Testis (tissue), 3 donors: ENCODE measurements around the gene SLC7A6. TPM values are rescaled to one million over a fixed set of nuclear protein-coding genes. Genes with fewer than 3 reads are reported as not detected.
A peak's percentile ranks its signal among the peaks of the same experiment; 100 is the strongest.

Experiments used
- DNase-seq: peaks from one replicate; pipeline ENCODE4 v3.0.0-alpha.2; 2019
- H3K27ac ChIP-seq, 2 donors: fragments of 200-600 bp; sonication (generic); one replicate each; pipeline ENCODE4 v1.5.1; 2019
- H3K27me3 ChIP-seq: fragments of 200-600 bp; sonication (generic); one replicate; pipeline ENCODE4 v1.5.1; 2019
- H3K36me3 ChIP-seq: fragments of 200-600 bp; sonication (generic); one replicate; pipeline ENCODE4 v1.5.1; 2017; ENCODE audit warnings: low read depth; ENCODE audit errors: missing control alignments
- H3K4me1 ChIP-seq: fragments of 200-600 bp; sonication (generic); one replicate; pipeline ENCODE4 v1.5.1; 2019
- H3K4me3 ChIP-seq, 2 donors: fragments of 200-600 bp; sonication (generic); one replicate each; pipeline ENCODE4 v1.5.1; 2017 to 2019
- H3K9me3 ChIP-seq: fragments of 200-600 bp; sonication (generic); one replicate; pipeline ENCODE4 v1.5.1; 2017
- POLR2A ChIP-seq: fragments of 450-650 bp; IDR thresholded peaks from one replicate; pipeline ENCODE4 v1.6.1; 2017; ENCODE audit warnings: antibody characterized with exemption, mild to moderate bottlenecking, moderate library complexity
- WGBS, 2 donors: methylation state at CpG; one replicate each; pipeline ENCODE4 v1.1.5; 2018; 5-methylcytosine and 5-hydroxymethylcytosine counted together
- intact Hi-C: fragments of 100-400 bp; cut with DNase I; formaldehyde crosslinking; loops from one replicate; pipeline ENCODE4 v1.15.1; 2023; ENCODE audit warnings: low total_unique reads
- polyA plus RNA-seq: library from polyadenylated mRNA; stranded (reverse); fragments of 350-450 nt; fragmentation: Illumina TruSeq; extraction: RNeasy Lipid Tissue Mini Kit (QIAGEN cat#74804); gene quantifications from one replicate; pipeline ENCODE4 v1.2.3, GENCODE V29; 2014; ENCODE audit warnings: low read depth, low replicate concordance; ENCODE audit not compliant: insufficient read depth
- total RNA-seq, 2 donors: library from RNA; depleted of rRNA; stranded (reverse); fragments of >200 nt; gene quantifications; one replicate each; pipeline ENCODE4 v1.2.3, GENCODE V29; 2016
- TF ChIP-seq, protein P1 (sequence below), 3 experiments: fragments of 450-650 bp in 2 of 3; fragments of 200-600 bp in 1 of 3; sonication (generic) in 1 of 3; IDR thresholded peaks; one replicate each; pipeline ENCODE4 v1.5.1; 2016 to 2019; ENCODE audit warnings: antibody characterized with exemption in 3 of 3, mild to moderate bottlenecking in 2 of 3, moderate library complexity in 1 of 3

Gene SLC7A6
- total and polyA plus RNA-seq, 3 donors from 2014 or later: 28.6 to 48.6 (median 42.2) TPM

GRCh38 chr16:68296291-68296690, 32.0 kb downstream of the SLC7A6 start:
- no peaks in the 10 kb centered on the region for H3K9me3 ChIP-seq
- WGBS, 2 donors: 40 to 53% methylated on average over 12 of the region's 12 CpGs

DNA sequence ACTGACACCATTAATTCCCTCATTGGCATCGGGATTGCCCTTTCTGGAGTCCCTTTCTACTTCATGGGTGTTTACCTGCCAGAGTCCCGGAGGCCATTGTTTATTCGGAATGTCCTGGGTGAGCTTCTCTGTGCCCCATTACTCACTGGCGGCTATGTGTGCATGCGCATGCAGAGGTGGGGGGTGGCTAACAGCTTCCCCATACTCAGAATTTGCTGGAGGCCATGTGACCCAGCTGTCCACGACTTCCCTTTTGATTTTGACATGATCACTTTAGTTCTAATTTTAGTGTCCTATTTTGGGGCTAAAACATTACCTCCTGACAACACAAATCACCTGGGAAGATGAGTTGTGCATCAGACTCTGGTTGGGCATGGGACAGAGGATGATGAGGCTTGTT, 32.4 kb downstream of the SLC7A6 start:
- no peak overlapping the region for H3K4me3 ChIP-seq
- no peaks in the 10 kb centered on the region for H3K27me3 ChIP-seq
- H3K9me3 ChIP-seq: no peaks in the 10 kb centered on the region
- 77 to 89% methylated on average over 6 of the region's 6 CpGs for WGBS, 2 donors
- DNase-seq: no peak
- H3K27ac ChIP-seq: peak overlapping the region in 1 of 2 donors; percentile 26
- H3K36me3 ChIP-seq: no peaks in the 10 kb centered on the region
- H3K4me1 ChIP-seq: peaks cover 6% of the 10 kb centered on the region
- TF ChIP-seq, protein P1, sequence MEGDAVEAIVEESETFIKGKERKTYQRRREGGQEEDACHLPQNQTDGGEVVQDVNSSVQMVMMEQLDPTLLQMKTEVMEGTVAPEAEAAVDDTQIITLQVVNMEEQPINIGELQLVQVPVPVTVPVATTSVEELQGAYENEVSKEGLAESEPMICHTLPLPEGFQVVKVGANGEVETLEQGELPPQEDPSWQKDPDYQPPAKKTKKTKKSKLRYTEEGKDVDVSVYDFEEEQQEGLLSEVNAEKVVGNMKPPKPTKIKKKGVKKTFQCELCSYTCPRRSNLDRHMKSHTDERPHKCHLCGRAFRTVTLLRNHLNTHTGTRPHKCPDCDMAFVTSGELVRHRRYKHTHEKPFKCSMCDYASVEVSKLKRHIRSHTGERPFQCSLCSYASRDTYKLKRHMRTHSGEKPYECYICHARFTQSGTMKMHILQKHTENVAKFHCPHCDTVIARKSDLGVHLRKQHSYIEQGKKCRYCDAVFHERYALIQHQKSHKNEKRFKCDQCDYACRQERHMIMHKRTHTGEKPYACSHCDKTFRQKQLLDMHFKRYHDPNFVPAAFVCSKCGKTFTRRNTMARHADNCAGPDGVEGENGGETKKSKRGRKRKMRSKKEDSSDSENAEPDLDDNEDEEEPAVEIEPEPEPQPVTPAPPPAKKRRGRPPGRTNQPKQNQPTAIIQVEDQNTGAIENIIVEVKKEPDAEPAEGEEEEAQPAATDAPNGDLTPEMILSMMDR (IDR thresholded peaks at IDR 0.05): no peak
- no peak for TF ChIP-seq POLR2A
- intact Hi-C loops: no loop called here

More at GRCh38 chr16:68296291-68296690, 32.0 kb downstream of the SLC7A6 start:
- no peak overlapping the region for H3K4me3 ChIP-seq
- peak overlapping the region in 1 of 2 donors; percentile 26 for H3K27ac ChIP-seq
- peaks cover 6% of the 10 kb centered on the region for H3K4me1 ChIP-seq
- H3K27me3 ChIP-seq: no peaks in the 10 kb centered on the region
- DNase-seq: peak; percentile 44
- H3K36me3 ChIP-seq: no peaks in the 10 kb centered on the region
- intact Hi-C loops: no loop called here
- TF ChIP-seq POLR2A: no peak
- TF ChIP-seq, protein P1 (IDR thresholded peaks at IDR 0.05): no peak

GRCh38 chr16:68297908-68298307, 33.6 kb downstream of the SLC7A6 start:
- Histone ChIP-seq H3K4me3 (no peak overlapping the region), H3K36me3 (no peaks in the 10 kb centered on the region), H3K9me3 (no peaks in the 10 kb centered on the region), H3K27me3 (no peaks in the 10 kb centered on the region), H3K27ac (no peak overlapping the region), H3K4me1 (peaks cover 6% of the 10 kb centered on the region)
- intact Hi-C loops: no loop called here
- TF ChIP-seq, protein P1 (IDR thresholded peaks at IDR 0.05): no peak
- no peak for TF ChIP-seq POLR2A
- no peak for DNase-seq
- 54 to 62% methylated on average over 3 of the region's 3 CpGs for WGBS, 2 donors

- intact Hi-C loops: no loop called here
- no peak for DNase-seq
- Histone ChIP-seq H3K27me3 (no peaks in the 10 kb centered on the region), H3K4me1 (peaks cover 6% of the 10 kb centered on the region), H3K27ac (no peak overlapping the region), H3K36me3 (no peaks in the 10 kb centered on the region), H3K9me3 (no peaks in the 10 kb centered on the region), H3K4me3 (no peak overlapping the region)
- WGBS, 2 donors: 86 to 96% methylated on average over 1 to 3 of the region's 3 CpGs
- TF ChIP-seq, protein P1 (IDR thresholded peaks at IDR 0.05): no peak
- no peak for TF ChIP-seq POLR2A
These were observed 34.0 kb downstream of the SLC7A6 start for GRCh38 chr16:68298312-68298711.

DNA sequence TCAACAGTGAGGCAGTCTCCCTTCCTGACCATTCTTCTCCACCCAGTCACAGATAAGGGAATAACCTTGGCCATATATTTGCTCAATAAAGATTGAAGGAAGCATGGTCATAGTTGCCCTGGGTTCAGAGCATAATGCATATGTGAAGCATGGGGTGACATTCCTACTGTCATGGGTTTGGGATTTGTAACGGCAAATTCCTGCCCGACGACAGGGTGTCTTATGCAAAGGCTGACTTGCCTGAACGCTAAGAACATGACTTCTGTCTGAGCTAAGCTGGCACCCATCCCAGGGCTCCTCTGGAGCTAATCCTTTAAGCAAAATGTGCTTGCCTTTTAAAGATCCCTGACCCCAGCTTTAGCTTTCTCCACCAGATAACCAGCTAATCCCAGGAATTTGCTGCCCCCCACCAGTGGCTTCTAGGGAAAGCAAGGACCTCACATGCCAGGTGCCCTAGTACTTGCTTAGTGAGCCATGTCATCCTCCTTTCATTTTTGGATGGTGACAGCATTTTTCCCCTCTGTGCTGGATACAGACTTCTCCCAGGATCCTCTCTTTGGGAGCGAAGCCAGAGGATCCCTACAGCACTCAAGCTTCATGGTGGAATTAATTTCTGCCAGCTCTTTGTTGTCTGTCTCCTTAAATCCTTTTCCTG, 34.7 kb downstream of the SLC7A6 start:
- Histone ChIP-seq H3K27me3 (no peaks in the 10 kb centered on the region), H3K27ac (peak overlapping the region in 1 of 2 donors; percentile 2), H3K4me3 (no peak overlapping the region), H3K36me3 (no peaks in the 10 kb centered on the region), H3K9me3 (no peaks in the 10 kb centered on the region), H3K4me1 (peaks cover 6% of the 10 kb centered on the region)
- peak; percentile 90 for DNase-seq
- intact Hi-C loops: no loop called here
- TF ChIP-seq, protein P1 (IDR thresholded peaks at IDR 0.05): no peak
- TF ChIP-seq POLR2A: no peak
- WGBS, 2 donors: 33 to 54% methylated on average over 5 of the region's 5 CpGs
